CD4-positive, alpha-beta T cell treated with Interleukin-15 for 4 hours (primary cell): ENCODE results near the gene TMEM170A.
"Not testable (repeated sequence)": the region's sequence is repeated elsewhere in the genome, so short reads cannot be mapped to it uniquely, and the experiment has no call there.

Source experiments
- DNase-seq: peaks from one replicate; pipeline ENCODE4 v3.0.0-alpha.2; 2020; ENCODE audit warnings: low spot score

TMEM170A gene, protein sequence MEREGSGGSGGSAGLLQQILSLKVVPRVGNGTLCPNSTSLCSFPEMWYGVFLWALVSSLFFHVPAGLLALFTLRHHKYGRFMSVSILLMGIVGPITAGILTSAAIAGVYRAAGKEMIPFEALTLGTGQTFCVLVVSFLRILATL

DNA sequence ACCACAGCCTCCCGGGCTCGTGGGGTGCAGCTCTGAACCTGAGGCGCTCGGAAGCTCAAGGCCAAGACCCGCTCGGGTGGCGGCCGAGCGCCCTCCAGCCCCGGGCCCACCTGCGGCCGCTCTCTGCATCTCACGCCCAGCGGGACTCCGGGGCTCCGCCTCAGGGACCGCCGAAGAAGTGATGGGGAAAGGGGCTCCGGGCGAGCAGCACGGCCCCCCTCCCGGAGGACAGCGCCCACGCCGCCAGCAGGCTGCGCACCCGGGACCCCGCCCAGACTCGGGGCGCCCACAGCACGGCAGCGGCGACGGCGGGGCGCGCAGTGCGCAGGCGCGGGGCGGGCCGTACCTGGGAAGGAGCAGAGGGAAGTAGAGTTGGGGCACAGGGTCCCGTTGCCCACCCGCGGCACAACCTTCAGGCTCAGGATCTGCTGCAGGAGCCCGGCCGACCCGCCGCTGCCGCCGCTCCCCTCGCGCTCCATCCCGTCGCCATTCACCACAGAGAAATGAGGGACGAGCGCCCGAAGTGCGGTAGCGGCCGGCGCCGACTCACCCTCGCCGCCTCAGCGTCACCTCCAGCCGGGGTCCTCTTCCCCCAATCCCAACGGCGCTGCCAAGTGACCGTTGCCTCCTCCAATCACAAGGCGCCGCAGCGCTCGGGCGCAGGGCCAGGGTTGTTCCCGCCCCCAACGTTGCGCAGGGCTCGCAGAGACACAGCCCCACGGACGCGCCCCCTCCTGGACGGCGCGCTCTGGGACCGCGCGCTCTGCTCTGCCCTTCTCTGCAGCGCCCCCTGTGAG lies at the start of gene TMEM170A:
TMEM170A (minus strand) TSS at position 568 of the 797 bp plus-strand sequence; CDS start at position 479, 89 bp downstream.
- peak; percentile 99 for DNase-seq

DNA sequence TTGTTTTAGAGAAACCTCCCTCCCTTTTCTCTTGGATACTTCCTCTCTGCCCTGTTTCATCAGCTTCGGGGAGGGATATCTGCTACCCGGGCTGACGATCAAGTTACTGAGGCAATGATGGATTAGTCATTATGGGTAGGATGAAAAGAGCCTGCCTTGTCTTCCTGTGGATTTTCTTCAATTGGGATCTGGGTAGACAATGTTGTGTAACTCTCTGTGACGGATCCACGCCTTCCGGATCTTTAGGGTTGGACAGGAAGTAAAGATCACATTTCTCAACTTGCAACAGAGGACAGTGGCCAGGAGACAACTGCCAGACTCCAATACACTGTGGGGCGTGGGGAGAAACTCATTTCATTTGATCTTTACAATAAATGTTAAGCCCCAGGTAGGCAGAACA lies 42.1 kb upstream of the TMEM170A start:
- DNase-seq = no peak

DNA sequence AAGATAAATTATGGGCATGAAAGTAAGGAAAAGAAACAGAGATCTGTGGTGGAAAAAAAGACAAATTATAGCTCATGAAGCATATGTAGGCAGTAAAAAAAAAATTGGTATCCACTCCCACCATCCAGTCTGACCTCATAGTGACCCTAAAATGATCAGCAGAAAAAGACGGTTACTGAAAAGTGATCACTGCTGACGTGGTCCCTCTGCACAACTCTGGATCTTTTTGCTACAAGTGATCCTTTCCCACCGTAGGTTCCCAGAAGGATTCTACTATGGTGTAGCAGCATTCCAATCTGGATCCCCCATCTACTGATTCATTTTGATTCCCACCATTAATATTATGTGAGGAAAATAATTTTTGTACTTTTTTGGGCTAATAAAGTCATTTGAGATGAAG lies 41.6 kb upstream of the TMEM170A start:
- DNase-seq = no peak

DNA sequence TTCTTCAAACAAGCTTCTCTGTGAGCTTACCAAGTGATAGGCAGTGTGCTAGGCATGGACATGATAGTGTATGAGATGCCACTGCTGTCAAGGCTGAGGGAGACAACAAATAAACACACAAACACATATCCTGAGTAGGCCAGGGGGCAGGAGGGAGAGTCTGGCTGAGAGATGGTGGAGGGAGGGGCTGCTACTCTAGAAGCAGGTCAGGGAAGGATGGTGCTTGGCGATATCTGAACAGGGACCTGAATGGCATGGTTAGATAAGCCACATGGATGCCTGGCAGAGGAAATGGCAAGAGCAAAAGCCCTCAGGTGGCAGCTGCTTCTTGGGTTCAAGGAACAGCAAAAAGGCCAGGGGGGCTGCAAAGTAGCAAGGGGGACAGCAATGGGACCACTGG lies 39.3 kb upstream of the TMEM170A start:
- DNase-seq = no peak

DNA sequence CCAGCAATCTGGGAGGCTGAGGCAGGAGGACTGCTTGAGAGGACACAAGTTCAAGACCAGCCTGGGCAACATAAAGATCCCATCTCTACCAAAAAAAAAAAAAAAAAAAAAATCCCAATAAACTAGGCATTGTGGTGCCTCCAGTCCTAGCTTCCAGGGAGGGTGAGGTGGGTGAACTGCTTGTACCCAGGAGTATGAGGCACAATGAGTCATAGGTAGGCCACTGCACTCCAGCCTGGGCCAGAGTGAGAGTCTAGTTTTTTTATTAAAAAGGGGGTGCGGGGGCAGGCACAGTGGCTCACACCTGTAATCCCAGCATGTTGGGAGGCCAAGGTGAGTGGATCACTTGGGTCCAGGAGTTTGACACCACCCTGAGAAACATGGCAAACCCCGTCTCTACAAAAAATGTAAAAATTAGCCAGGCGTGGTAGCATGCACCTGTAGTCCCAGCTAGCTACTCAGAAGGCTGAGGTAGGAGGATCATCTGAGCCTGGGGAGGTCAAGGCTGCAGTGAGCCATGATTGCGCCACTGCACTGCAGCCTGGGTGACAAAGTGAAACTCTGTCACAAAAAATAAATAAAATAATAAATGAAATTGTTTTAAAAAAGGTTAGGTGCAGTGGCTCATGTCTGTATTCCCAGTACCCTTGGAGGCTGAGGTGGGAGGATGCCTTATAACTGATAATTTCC lies 38.6 kb upstream of the TMEM170A start:
- no peak for DNase-seq

DNA sequence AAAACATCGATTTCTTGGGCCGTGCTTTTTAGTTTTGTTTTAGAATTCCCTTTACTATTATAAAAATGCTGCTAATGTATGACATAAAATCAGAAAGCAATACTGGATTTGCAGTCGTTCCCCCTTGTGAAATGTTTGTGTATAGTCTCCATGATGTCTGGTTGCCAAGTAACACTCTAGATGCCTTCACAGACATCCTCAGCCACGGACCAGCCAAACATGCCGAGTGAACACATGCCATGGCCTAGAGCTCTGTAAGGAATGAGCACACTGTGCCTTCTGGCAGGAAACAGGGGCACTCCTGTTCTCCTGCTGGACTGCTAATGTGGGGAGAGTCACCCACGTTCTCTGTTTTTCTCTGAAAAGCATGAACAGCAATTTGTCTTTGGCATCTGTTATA lies 37.3 kb upstream of the TMEM170A start:
- DNase-seq = not testable (repeated sequence)

DNA sequence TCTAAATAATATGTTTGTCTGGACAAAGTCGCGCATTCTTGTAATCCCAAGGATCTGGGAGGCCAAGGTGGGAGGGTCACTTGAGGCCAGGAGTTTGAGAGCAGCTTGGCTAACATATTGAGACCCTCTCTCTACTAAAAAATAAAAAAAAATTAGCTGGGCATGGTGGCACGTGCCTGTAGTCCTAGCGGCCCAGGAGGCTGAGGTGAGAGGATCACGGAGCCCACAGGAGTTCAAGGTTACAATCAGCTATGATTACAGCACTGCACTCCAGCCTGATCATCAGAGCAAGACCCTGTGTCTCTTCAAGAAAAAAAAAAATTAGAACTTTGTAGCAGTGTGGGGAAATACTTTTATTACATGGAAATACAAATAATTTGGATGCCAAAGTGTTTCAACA lies 36.9 kb upstream of the TMEM170A start:
- no peak for DNase-seq

DNA sequence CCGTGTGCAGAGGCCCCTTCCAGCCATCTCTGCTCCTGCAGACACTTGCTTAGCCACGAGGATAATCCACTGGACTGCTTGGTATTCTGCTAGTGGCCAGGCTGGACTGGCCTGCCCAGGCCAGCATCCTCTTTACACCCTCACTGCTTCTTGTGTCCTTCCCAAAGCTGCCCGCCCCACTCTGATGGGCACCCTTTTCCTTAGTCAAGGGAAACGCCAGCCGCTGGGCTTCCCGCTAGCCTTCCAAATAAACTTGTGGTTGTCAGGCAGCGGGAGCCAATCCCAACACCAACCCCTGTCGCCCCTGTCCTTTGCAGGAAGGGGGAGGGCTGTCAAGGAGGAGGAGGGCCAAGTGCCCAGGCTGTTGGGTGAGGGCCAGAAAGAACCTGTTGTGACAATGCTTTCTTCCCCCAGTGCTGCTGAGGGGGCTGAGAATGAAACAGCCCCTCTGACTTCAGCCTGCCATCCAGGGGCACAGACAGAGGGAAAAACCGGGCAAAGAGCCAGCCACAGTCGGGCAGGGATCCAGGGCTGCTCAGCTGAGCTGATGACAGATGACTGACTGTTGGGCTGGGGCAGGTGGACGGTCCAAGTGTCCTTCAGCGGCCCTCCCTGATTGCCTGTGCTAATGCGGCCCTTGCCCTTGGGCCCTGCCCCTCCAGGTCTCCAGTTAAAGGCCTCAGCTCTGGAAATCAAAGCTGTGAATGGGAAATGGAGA lies 34.3 kb upstream of the TMEM170A start:
- DNase-seq = not testable (repeated sequence)

DNA sequence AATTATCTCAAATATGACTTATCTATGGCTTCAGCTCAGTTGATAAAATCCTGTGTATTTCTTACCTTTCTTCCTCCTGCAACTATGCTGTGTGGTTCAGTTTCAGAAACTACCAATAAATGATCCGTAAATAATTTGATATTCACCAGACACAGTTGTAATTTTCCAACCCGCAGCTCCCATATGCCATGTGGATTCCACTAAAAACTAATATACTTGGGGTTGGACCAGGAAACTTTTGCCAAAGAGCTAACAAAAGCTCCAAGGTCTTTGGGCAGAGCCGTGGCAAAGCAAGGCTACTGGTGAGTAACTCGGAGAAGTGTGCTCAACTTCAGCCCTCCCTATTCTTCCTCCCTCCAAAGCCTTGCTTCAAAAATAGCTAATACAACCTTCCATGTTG lies 33.1 kb upstream of the TMEM170A start:
- no peak for DNase-seq

DNA sequence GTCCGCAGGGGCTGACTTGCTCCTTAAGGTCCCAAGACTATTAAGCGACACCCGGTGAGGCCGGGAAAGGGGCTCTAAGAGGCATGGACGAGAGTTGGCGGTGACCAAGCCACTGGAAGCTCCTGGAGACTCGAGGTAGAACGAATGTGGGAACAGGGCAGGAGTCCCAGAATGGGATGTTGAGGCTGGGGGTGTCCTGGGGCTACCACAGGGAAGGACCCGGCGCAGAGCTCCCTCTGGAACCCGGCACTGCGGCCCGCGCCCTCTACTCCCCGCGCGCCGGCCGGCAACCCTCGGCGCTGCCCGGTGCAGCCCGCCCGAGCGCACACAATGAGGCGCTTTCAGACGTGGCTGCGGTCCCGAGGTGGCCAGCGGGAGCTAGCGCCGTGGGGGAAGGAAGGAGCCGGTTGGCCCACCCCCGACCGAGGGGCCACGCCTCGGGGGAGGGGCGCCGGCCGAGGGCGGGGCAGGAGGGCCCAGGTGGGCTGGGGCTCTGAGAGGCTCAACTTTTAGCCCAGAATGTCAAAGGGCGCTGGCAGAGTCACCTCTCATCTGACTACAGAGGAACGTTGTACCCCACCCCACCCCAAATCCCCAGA lies 30.7 kb upstream of the TMEM170A start, which contains the start of gene CHST6:
CHST6 (minus strand) TSS at position 366 of the 599 bp plus-strand sequence. CDS start 15,613 bp downstream, outside the sequence.
- no peak for DNase-seq

DNA sequence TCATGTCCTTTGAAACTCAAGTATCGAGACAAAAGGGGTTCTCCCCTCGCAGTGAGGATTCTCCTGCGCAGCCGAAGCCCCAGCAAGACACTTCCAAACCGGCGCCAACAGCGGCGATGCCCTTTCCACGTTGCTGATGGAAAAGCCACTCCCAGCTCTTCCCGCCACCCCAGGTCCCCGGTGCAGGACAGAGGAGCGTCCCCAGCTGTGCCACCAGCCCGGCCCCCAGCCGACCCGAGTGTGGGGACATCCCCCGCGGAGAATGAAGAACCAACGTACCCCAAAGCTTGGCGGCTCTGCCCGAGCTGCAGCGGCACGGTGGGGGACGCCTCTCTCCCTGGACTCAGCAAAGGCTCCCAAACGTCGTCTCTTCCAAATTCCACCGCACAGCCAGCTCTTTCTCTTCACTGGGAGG lies 30.2 kb upstream of the TMEM170A start:
- no peak for DNase-seq

DNA sequence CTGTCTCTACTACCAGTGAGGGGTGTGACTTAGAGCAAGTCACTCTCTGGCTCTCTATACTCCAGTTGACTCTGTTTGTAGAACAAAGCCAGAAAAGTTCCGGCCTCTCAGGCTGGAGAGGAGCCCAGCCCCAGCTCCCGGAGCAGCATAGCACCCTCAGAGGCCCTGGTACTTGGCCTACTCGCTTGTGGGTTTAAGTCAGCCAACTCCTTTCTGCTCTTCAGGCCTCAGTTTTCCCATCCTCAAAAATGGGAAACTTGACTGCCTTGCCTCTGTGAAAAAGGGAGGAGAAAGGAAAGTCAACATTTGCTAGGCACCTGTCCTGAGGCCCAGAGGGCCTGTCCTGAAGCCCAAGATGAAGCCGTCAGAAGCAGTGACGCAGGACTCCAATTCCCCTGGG lies 29.7 kb upstream of the TMEM170A start:
- no peak for DNase-seq

DNA sequence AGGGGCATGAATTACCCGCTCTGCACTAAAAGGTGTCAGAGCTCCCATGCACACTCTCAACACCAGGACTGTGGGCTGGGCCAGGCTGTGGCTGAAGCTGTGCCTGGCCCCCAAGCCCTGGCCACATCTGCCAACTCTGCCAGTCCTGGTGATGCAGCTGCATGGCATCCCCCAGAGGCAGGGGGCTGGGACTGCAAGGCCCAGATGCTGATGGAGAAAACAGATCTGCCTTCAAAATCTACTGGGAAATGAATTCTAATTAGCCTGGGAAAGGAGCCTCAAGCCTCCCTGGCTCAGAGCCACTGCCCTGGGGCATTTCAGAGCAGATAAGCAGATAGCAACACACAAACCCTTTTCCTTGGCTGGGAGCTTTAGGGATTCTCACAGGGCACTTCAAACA lies 27.4 kb upstream of the TMEM170A start:
- DNase-seq = no peak

DNA sequence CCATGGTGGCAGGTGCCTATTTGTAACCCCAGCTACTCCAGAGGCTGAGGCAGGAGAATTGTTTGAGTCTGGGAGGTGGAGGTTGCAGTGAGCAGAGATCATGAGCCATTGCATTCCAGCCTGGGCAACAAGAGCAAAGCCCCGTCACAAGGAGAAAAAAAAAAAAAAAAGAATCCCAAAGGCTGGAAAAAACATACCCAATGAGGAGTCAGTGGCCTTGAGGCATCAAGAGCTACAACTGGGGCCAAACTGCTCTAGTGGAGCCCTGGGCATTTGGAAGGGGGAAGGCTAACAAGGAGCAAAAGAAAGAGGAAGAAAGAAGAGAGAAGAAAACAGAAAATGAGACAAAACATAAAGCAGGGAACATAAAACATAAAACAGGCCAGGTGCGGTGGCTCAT lies 23.8 kb upstream of the TMEM170A start:
- no peak for DNase-seq

DNA sequence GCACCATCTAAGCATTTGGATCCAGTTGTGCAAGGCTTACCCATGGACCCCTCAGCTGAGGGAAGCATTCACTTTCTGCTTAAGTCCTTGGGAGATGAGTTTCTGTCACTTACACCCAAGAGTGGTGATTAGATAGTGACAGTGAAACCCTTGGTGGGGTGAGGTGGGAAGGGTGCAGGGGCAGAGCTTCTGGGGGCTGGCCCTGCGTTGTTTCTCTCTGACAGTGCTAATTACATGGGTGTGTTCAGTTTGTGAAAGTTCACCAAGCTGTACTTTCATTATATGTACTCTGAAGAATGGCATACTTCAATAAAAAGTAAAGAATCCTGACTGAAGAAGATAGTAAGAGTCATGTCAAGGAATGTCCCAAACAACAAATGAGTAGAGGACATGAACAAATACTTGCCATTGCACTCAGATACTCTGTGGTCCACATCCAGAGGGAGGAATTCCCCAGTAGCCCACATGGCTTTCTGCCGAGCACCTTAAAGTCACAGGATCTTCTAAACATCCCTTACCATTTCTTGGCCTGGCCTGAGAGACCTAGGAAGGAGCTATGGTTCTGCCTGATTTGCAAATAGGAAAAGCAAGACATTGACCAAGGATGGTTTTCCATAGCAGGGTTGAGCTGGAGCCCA lies 22.3 kb upstream of the TMEM170A start:
- DNase-seq = no peak

DNA sequence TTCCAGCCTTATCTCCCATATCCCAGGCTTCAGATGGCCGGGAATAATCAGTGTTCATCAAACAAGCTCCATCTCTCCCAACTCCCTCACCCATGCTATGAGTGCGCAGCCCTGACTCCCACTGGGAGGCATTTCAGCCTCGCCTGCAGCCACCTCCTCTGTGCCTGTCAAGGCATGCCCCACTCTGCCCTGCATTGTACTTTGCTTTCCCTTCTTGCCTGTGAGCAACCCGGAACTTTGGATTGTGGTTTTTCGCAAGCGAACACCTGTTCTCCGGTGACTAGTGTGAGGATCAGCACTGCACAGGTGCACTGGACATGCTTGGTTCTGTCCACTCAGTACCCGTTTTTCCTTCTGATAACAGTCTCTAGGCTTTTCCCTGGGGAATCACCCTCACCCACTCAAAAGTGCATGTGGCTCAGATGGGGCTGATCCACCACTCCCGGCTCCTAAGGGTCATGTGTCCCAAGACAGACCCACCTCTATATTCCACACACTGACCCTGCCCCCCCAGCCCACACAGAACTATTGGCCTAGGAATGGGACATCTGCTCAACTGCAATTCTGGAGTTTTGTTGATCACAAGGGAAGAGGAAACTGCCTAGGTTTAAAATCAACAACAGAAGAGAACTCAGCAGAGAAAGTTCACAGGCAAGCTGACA lies 21.7 kb upstream of the TMEM170A start:
- DNase-seq = no peak

DNA sequence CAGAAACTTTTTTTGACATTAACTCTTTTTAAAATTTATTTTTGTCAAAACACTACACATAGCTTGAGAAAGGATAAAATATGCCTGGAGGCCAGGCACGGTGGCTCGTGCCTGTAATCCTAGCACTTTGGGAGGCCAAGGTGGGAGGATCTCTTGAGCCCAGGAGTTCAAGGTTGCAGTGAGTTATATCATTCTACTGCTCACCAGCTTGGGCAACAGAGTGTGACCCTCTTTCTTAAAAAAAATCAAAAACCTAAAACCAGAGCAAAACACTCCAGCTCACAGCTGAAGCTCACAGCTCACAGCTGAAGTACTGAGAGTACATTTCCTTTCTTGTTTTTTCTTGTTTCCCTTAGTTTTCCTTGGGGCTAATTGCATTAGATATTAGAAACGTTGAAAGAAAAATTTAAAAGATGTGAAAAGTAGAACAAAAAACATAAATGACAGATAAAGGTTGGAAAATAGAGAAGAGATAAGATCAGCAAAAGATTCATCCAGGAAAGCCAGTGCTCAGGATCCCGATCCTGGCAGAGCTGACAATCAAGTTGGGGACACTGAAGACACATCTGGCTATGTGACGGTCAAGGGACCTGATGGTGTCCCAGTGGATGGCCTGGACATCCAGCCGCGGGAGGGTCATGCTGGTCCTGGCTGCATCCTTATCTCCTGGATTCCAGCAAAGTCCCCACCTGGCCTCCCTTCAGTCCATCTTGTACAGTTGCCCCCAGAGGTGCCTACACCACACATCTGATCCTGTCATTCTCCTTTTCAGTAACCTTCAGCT lies 20.9 kb upstream of the TMEM170A start:
- DNase-seq = no peak

DNA sequence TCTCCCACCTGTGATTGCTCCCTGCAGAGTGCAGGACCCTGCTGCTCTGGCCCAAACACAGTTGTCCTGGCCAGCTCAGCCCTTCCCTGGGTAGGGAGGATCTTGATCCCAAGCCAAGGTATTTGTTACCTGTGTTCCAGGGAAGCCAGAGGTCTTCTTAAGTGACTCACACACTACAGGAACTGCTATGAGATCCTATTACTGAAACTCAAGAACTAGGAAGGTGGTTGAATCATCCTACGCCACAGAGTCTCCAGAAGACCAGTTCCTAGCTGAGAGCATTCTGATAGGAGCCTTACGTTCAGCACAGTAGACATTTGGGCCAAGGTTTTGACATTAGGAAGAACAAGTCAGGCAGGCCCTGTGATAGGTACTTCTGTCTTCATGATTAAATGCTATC lies 18.7 kb upstream of the TMEM170A start:
- no peak for DNase-seq

DNA sequence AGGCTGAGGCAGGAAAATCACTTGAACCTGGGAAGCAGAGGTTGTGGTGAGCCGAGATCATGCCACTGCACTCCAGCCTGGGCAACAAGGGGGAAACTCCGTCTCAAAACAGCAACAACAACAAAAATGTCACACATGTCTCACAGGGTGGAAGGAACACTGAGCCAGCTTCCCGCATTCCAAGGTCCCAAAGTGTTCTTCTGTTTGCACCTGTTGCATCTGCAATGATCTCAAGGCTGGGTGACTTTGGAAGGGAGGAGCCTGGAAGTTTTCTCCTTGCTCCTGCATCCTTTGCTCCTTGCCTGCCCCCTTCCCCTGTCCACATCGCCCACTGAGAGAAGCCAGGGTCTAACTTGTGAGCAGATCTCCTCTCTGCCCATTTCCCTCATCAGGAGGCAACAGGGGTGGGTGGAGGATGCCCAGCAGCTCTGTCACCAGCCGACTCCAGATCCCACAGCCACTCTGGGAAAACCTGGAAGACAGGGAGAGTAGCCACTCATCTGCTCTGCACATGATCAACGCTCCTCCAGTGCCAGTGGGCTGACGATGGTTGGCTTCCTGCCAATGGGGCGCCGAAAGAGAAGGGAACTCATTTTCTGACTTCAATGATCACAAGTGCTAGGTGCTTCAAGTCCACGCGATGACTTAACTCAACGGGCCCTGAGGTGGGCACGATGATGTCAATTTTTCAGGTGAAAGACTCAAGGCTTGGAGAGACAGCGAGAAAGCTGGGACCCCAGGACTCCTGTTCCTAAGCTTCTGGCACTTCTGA lies 18.1 kb upstream of the TMEM170A start:
- no peak for DNase-seq
